Effector CD4-positive, alpha-beta T cell (primary cell): ENCODE data around the gene LRIT2.
A peak's percentile ranks its signal among the peaks of the same experiment; 100 is the strongest.
"Not testable (repeated sequence)": the region's sequence is repeated elsewhere in the genome, so short reads cannot be mapped to it uniquely, and the experiment has no call there.

Experiments
- DNase-seq: peaks from one replicate; pipeline ENCODE4 v3.0.0-alpha.2; 2020

The LRIT2 gene

GRCh38 chr10:84179059-84179710 lies 46.2 kb downstream of the LRIT2 start:
- DNase-seq: peak; percentile 7

GRCh38 chr10:84178160-84178609 lies 47.2 kb downstream of the LRIT2 start:
- DNase-seq: no peak

DNA sequence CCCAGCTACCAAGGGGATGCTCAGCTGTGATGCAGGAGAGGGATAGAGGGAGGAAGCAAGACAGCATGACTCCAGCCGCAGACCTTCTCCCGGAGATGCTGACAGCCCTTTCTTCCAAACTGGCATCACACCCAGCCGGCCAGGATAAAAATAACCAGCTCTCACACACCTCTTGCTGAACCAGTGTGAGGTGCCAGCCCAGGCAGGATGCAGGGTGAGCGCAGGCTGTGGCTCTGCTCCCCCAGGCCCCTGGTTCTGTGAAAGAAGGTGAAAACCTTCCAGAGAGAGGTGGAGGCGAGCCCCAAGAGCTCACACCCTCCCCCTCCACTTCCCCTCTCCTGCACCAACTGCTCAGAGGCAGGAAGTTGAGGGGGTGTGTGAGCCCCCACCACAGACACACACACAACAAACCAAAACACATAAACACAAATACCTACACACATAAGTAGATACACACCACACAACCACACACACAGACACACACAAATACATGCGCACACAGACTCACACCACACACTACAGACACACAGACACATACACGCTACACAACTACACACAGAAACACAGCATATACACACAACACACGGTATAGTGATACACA lies 47.7 kb downstream of the LRIT2 start:
- peak; percentile 11 for DNase-seq

DNA sequence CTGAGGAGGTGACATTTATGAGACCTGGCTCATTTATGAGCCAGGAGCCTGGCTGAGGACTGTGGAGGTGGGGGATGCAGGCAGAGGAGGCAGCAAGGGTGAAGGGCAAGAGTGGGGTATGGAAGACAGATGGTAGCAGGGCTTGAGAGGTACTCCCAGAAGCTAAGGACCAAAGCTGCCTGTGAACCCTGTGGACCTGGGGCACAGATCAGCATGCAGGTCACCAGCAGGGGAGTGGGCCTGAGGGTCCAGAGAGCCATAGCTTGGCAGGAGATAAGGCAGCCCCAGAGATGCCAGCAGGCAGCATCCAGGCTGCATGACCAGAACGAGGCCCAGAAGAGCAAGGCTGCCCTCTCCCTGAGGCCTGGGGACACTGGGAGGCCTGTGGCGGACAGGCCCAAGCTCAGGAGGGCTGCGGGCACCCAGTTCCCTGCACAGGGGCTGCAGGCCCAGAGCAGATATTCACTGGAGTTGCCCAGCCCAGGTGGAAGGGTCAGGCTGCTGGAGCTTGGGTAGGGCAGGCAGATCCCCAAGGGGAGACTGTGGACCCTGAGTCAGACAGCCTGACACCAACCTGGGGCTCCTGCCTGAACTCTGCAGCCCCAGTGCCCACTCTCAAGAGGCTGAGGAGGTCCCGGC lies 48.4 kb downstream of the LRIT2 start:
- DNase-seq: no peak

GRCh38 chr10:84176351-84176750 lies 49.0 kb downstream of the LRIT2 start:
- DNase-seq: no peak

- DNase-seq: no peak
Measured at GRCh38 chr10:84175436-84175835, 49.9 kb downstream of the LRIT2 start.

DNA sequence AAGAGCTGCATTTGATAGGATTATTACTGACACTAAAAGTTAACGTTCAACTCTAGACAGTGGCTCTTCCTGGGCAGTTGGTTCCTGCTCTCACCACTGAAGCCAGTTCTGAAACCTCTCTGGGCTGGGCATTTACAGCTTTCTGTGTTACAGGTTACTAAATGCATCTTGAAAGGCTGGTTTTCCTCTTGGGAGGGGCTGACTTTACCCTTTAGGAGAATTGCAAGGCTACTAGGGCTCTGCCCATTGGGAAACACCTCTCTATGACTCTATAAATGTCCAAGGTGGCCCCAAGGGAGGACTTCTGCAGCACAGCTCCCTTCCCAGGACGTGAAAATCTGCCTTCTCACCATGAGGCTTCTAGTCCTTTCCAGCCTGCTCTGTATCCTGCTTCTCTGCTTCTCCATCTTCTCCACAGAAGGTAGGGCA lies 51.8 kb downstream of the LRIT2 start, which contains the start of gene GPR15LG:
TSS of gene GPR15LG (plus strand) at position 301 of the 429 bp plus-strand sequence. CDS start at position 352, 51 bp downstream.
- no peak for DNase-seq

GRCh38 chr10:84172467-84173356 lies 52.6 kb downstream of the LRIT2 start:
- DNase-seq: no peak

DNA sequence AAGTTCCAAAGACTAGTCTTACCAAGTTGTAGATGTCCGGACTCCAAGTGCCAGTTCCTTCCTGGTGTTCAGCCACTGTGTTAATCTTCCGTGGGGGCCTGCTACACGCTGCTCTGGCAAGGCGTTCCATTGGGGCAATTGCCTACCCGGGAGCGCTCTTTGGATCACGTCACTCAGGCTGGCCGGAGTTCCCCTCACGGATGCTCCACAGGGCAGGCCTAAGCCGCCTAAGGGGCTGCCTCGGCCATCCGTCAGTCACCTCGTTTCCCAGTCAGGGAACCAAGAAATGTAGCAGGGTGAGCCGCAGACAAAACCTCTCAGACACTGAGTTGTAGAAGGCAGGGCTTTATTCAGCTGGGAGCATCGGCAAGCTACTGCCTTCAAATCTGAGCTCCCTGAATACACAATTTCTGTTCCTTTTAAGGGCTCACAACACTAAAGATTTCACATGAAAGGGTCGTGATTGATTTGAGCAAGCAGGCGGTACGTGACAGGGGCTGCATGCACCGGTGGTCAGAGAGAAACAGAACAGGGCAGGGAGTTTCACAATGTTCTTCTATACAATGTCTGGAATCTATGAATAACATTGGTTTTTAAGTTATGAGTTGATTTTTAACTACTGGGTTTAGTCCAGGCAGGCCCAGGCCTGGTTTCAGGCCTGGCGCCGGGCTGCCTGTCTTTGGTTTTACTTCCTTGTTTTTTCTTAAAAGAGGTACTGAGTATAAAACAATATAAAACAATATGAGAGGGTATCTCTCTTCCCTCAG lies 53.5 kb downstream of the LRIT2 start:
- DNase-seq: not testable (repeated sequence)

- not testable (repeated sequence) for DNase-seq
Measured at GRCh38 chr10:84171237-84171636, 54.1 kb downstream of the LRIT2 start.
